Activated T-cell treated with anti-CD3 and anti-CD28 coated beads for 4 hours (primary cell): ENCODE measurements around the gene CHAF1B.
"Not testable (repeated sequence)": the region's sequence is repeated elsewhere in the genome, so short reads cannot be mapped to it uniquely, and the experiment has no call there.

ENCODE experiments used
- DNase-seq: peaks from one replicate; pipeline ENCODE4 v3.0.0-alpha.2; 2020

The CHAF1B gene

DNA sequence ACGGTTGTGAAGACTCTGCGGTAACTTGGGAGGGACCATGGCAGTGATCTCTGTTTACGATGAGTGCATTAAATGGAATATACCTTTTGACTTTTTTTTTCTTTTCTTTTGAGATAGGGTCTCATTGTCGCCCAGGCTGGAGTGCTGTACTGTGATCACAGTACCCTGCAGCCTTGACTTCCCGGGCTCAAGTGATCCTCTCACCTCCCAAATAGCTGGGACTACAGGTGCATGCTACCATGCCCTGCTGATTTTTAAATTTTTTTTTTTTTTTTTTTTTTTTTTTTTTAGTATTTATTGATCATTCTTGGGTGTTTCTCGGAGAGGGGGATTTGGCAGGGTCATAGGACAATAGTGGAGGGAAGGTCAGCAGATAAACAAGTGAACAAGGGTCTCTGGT lies 6.5 kb downstream of the CHAF1B start:
- not testable (repeated sequence) for DNase-seq

DNA sequence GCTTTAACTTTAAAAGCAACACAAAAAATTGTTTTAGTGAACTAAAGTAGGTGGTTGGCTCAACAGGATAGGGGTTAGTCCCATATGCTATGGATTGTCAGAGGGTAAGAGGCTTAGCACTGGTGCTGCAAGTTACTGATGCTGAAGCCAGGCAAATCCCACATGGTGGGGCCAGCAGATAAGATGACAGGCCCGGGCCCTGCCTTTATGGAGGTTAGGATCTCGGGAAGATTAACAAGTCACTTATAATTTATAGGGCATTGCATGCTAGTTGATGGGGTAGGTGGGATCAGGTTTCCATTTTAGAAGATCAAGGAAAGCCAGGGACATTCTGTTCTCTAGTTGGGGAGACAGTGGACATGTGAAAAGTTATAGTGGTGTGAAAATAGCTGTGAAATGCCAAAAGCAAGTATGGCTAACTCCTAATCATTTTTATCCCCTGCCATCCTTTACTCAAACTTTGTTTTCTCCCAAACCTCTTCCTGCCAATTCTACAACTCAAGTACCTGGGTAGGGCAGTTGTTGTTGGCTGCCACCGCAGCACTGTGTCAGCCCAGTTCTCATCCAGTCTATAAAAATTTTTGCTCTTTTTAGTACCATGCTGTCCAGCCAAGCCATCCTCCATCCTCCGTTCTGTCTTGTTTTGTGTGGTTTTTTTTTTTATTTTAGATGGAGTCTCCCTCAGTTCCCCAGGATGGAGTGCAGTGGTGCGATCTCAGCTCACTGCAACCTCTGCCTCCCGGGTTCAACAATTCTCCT lies 10.3 kb downstream of the CHAF1B start:
- no peak for DNase-seq

- DNase-seq: no peak
Measured at GRCh38 chr21:36396325-36396724, 11.1 kb downstream of the CHAF1B start.

DNA sequence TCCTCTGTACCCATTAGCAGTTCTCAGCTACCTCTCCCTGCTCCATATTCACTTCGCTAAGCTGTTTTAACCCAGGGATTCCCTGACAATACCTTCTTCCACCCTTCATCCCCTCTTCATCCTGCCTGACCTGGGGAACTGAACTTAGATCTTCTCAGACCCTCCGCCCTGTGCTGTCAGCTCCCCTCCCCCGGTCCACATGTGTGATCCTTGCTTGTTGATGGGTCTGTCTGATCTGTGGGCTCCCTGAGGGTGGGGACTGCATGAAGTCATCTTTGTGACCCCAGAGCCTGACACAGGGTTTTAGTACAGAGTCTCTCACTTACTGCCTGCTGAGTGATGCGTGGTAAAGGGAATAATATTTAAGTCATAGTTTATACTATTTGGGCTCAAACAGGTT lies 11.8 kb downstream of the CHAF1B start:
- no peak for DNase-seq

GRCh38 chr21:36397606-36398005 lies 12.4 kb downstream of the CHAF1B start:
- DNase-seq: no peak

GRCh38 chr21:36399736-36400135 lies 14.5 kb downstream of the CHAF1B start:
- DNase-seq: not testable (repeated sequence)

GRCh38 chr21:36400719-36401118 lies 15.5 kb downstream of the CHAF1B start:
- no peak for DNase-seq

DNA sequence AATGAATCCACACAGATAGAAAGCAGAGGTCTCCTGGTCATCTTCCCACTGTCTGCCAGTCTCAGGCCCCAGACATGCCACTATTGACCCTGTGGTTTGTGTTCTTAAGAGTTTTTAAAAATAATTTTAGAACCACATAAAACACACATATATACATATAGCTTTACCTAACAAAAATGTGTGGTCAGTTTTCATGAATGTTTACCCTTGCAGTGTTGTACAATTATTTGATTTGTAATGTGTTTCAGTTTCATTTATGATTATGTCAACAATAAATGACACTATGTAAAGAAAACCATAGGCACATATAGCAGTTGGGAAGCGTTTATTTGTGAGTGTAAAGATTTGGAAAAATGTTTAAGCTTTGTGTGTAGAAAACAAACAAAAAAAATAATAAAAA lies 17.1 kb downstream of the CHAF1B start:
- DNase-seq: no peak

- DNase-seq: no peak
Measured at GRCh38 chr21:36403713-36404112, 18.5 kb downstream of the CHAF1B start.

- DNase-seq: no peak
Measured at GRCh38 chr21:36408568-36408967, 23.4 kb downstream of the CHAF1B start.

GRCh38 chr21:36411301-36411700 lies 26.1 kb downstream of the CHAF1B start:
- DNase-seq: no peak

DNA sequence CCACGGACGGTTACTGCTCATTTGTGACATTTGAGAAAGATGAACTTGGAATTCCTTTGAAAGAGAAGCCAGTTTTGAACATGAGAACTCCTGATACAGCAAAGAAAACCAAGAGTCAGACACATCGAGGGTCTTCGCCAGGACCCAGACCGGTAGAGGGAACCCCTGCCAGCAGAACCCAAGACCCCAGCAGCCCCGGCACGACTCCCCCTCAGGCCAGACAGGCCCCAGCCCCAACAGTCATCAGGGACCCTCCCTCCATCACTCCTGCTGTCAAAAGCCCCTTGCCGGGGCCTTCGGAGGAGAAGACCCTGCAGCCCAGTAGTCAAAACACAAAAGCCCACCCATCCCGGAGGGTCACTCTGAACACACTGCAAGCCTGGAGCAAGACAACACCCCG lies 27.7 kb downstream of the CHAF1B start:
- DNase-seq: no peak

DNA sequence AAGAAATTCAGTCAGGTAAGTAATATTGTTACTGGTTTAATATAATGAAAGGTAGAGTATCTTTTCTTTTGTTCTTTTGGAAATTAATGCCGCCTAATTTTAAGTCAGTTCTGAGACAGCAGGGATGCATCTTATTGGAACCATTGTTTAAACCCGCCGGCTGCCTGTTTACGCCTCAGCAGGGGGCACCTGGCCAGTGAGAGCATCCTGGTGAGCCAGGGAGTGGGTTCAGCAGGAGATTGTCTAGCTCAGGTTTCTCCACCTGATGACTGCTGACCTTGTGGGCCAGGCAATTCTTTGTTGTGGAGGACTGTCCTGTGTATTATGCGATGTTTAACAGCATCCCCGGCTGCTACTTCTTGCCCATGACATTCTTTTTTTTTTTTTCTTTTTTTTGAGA lies 30.2 kb downstream of the CHAF1B start:
- DNase-seq: no peak

- no peak for DNase-seq
Measured at GRCh38 chr21:36419241-36419640, 34.0 kb downstream of the CHAF1B start.

GRCh38 chr21:36419996-36420395 lies 34.8 kb downstream of the CHAF1B start:
- DNase-seq: peak; percentile 11

DNA sequence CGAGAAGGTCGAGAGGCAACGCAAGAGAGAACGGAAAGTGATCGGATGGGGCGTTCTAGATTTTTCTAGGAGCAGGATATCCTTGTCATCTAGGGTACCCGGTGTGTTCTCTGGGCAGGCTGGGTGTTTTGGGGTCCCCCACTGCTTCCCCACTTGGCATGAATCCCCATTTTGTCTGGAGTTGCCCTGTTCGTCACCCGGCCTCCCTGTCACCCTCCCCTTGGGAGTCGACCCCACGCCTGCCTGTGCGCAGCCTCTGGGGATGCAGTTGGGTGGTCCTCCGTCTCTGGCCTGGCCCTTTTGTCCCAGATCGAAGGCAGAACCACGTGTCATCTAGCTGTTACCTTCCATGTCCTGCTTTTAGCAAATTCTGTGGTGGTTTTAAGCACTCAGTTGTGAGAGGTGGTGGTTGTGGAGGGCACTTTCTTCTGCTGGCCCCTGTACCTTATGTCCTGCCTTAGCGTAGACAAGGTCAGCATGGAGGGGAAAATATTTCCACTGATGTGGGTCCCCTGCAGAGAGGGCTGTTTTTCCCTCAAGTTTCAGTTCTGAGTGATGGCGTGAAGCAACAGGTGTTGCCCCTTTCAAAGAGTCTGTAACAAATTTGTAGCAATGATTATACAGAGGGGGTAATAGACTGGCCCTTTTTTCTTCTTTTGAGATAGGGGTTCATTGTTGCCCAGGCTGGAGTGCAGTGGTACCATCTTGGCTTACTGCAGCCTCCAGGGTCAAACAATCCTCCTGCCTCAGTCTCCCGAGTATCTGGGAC lies 35.6 kb downstream of the CHAF1B start:
- no peak for DNase-seq

DNA sequence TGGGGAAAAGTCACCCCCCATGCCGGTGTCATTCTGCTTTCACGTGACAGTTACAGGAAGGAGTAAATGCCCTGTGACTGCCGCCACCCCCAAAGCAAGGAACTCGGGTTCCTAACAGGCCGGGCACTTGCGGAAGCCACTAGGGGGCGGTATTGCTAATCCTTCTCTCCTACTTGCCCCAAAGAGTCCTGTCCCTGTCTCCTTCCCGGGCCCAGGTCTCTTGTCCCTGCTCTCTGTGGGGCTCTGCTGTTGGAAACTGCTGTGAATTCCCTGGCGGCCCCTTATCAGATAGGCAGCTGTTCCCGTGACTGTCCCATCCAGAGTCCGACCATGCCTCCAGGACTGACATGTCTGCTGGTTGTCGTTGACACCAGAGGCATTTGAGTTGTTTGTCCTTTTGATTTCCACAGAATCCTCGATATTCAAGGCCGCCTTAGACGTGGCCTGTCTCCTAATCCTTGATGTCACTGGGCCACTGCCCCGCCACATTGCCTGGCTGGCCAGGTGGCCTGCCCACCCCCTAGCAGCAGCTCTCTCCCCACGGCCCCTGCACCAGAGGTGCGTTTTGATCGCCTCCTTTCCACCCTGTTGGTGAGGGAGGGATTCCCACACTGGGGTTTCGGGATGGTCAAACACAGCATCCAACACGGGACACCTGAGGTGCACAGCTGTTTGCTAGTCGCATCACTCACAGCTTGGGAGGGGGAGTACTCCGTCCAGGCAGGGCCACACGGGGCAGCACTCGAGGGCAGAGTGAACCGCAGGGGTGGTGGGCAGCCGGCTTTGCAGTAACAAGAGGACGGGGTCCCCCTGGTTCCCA lies 37.3 kb downstream of the CHAF1B start:
- no peak for DNase-seq

- no peak for DNase-seq
Measured at GRCh38 chr21:36423771-36424433, 38.7 kb downstream of the CHAF1B start.

DNA sequence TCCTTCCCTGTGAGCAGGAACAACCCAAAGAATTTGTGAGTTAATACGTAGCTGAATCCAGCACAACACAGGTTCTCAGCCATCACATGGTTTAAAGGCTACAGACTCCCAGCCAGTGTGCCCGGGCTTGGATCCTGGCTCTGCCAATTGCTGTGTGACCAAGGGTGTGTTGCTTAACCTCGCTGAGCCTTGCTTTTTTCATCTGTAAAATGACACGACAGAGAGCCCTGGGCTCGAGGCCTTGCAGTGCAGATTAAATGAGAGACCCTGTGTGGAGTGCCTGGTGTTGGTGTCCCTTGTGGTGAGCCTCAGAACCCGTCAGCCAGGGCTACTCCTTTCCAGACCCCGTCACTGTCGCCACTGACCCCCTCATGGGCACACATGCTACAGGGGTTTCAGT lies 39.4 kb downstream of the CHAF1B start:
- DNase-seq: no peak

DNA sequence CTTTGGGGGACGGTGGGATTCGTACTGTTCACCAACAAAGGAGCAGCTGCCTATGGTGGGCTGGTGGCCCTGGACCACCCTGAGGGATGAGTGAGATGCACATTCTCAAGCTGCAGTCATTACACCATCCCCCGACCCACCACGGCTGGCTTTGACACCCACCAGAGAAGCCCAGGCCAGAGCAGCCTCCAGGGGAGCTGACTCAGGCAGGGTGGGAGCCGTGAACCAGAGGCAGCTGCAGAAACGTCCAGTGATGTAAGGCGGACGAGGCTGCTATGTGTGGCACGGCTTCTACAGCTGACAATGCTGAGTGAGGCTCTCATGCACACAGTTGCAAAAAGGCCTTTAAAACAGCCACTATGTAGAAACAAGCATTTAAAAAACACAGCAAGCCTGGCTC lies 40.1 kb downstream of the CHAF1B start:
- DNase-seq: no peak

GRCh38 chr21:36427502-36427901 lies 42.3 kb downstream of the CHAF1B start:
- no peak for DNase-seq

DNA sequence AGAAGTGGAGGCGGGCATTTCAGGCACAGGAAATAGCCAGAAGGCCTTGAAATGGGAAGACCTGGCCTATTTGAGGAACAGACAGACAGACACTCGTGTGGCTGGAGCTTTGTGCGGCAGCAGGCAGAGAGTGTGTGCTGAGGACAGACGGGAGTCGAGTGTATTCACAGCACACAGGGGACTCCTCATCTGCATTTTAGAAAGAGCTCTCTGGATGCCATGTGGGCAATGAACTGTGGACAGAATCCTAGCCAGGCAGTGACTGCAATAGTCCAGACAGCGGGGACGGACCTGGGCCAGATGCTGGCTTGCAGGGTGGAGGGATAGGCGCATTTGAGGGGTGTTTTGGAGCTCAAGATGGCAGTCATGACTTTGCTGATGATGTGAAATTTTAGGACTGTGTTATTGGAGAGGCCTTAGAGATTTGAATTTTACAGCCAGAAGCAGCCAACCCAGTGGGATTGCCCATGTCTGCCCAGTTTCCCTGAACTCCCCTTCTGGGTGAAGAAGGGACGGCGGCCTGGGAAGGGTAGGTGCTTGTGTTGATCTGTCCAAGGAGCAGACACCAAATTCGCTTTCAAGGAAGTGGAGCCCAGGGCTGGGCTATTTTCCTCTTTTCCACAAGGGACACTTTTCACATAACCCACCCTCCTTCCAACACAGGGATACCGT lies 43.7 kb downstream of the CHAF1B start:
- DNase-seq: no peak
